Neuron (in vitro differentiated cells): ENCODE measurements around the gene DGCR8.

Experiments
- H2AFZ ChIP-seq: one replicate; pipeline ENCODE4 v1.6.1; 2013; ENCODE audit warnings: low read depth, mild to moderate bottlenecking, inconsistent platforms, low read length, moderate library complexity
- H3K27me3 ChIP-seq: one replicate; pipeline ENCODE4 v1.6.1; 2013; ENCODE audit warnings: low read length; ENCODE audit not compliant: insufficient read depth
- H3K36me3 ChIP-seq: one replicate; pipeline ENCODE4 v1.6.1; 2013; ENCODE audit warnings: low read length; ENCODE audit not compliant: insufficient read depth
- H3K4me1 ChIP-seq: one replicate; pipeline ENCODE4 v1.6.1; 2013; ENCODE audit warnings: low read length; ENCODE audit not compliant: insufficient read depth
- H3K4me3 ChIP-seq: 2 replicates; pipeline ENCODE4 v1.5.1; 2013; ENCODE audit warnings: mild to moderate bottlenecking, low read length, moderate library complexity
- H3K9me3 ChIP-seq: one replicate; pipeline ENCODE4 v1.6.1; 2013; ENCODE audit warnings: low read length

The DGCR8 gene

DNA sequence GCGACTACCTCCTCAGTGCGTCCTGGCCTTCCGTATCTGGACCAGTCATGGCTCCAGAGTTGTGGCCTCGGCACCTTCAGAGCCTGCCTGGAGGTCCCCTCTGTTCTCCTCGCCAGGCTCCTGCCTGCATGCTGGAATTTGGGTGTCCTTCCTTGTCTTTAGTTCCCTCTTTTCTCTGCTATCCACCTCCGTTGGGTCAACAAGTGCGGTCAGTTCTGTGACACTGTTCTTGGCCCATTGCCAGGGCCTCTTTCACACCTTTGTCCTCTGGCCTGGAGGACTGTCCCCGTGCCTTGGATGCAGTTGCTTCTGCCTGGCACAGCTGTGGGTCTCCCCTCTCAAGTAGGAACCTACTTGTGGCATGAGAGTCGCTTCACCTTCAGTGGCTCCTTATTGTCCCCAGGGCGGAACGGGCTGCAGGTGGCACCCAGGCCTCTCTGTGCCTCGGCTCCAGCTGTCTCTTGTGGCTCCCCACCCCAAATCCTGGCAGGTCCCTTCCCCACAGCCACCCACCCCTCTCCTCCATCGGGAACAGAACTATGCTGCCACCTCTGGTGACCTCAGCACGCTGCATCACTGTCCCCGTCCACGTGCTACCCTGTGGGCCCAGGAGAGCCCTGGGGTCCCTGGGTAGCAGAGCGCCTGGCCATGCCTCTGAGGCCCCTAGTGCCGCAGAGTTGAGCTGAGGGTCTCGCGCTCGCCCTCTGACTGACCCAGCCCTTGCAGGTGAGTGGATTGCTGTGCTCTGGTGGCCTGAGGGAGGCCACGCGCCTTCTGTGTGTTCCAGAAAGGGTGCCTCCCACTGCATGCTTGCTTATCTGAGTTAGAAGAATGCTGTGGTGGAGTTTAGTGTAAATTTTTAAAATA, 4.7 kb downstream of the DGCR8 start:
- Histone ChIP-seq H3K4me1 (peaks cover 30% of the 10 kb centered on the region), H3K9me3 (no peaks in the 10 kb centered on the region), H3K36me3 (peaks cover 56% of the 10 kb centered on the region), H3K4me3 (no peak overlapping the region), H3K27me3 (no peaks in the 10 kb centered on the region), H2AFZ (no peak overlapping the region)

DNA sequence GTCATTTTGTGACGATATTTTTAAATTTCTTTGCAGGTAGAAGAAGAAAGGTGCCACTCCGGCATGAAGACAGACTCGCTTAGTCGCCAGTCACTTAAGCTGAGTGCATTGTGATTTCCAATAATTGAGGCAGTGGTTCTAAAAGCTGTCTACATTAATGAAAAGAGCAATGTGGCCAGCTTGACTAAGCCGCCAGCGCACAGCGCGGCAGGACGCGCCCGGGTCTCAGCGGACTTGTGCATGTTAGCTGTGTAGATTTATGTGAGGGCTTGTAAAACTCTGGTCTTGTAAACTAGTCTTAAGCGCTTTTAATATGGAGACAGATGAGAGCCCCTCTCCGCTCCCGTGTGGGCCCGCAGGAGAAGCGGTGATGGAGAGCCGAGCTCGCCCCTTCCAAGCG, 5.6 kb downstream of the DGCR8 start:
- Histone ChIP-seq H3K9me3 (no peaks in the 10 kb centered on the region), H3K36me3 (peaks cover 65% of the 10 kb centered on the region), H3K4me1 (peaks cover 30% of the 10 kb centered on the region)

DNA sequence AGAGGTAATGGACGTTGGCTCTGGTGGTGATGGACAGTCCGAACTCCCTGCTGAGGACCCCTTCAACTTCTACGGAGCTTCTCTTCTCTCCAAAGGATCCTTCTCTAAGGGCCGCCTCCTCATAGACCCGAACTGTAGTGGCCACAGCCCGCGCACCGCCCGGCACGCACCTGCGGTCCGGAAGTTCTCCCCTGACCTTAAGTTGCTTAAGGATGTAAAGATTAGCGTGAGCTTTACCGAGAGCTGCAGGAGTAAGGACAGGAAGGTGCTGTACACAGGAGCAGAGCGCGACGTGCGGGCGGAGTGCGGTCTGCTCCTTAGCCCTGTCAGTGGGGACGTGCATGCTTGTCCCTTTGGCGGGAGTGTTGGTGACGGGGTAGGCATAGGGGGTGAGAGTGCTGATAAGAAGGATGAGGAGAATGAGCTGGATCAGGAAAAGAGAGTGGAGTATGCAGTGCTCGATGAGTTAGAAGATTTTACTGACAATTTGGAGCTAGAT, 6.1 kb downstream of the DGCR8 start:
- Histone ChIP-seq H3K4me1 (peaks cover 29% of the 10 kb centered on the region), H3K27me3 (no peaks in the 10 kb centered on the region), H2AFZ (no peak overlapping the region), H3K9me3 (no peaks in the 10 kb centered on the region), H3K36me3 (peaks cover 70% of the 10 kb centered on the region), H3K4me3 (no peak overlapping the region)

More for the DNA sequence above, 5.6 kb downstream of the DGCR8 start:
- no peak overlapping the region for H3K4me3 ChIP-seq
- H2AFZ ChIP-seq = no peak overlapping the region
- H3K27me3 ChIP-seq = no peaks in the 10 kb centered on the region

DNA sequence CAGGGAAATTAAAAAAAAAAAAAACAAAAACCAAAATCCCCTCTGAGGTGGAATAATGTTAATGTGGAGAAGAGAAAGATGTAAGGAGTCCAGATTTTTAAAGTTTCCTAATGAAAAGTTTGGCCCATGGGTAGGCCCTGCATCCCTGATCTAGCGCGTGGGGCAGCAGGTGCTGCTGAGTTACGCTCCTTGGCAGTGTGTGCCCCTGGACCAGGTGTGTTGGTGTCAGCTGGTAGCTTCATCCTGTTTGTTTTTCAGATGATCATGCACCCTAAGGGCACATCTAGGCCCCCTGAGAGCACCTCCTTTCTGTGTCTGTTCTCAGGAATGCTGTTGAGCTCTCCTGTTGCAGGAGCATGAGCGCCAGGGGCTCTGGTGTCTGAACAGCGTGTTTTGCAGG, 6.7 kb downstream of the DGCR8 start:
- no peaks in the 10 kb centered on the region for H3K27me3 ChIP-seq
- H3K4me1 ChIP-seq = peaks cover 23% of the 10 kb centered on the region
- H3K36me3 ChIP-seq = peaks cover 76% of the 10 kb centered on the region
- H3K4me3 ChIP-seq = no peak overlapping the region
- no peak overlapping the region for H2AFZ ChIP-seq
- no peaks in the 10 kb centered on the region for H3K9me3 ChIP-seq

DNA sequence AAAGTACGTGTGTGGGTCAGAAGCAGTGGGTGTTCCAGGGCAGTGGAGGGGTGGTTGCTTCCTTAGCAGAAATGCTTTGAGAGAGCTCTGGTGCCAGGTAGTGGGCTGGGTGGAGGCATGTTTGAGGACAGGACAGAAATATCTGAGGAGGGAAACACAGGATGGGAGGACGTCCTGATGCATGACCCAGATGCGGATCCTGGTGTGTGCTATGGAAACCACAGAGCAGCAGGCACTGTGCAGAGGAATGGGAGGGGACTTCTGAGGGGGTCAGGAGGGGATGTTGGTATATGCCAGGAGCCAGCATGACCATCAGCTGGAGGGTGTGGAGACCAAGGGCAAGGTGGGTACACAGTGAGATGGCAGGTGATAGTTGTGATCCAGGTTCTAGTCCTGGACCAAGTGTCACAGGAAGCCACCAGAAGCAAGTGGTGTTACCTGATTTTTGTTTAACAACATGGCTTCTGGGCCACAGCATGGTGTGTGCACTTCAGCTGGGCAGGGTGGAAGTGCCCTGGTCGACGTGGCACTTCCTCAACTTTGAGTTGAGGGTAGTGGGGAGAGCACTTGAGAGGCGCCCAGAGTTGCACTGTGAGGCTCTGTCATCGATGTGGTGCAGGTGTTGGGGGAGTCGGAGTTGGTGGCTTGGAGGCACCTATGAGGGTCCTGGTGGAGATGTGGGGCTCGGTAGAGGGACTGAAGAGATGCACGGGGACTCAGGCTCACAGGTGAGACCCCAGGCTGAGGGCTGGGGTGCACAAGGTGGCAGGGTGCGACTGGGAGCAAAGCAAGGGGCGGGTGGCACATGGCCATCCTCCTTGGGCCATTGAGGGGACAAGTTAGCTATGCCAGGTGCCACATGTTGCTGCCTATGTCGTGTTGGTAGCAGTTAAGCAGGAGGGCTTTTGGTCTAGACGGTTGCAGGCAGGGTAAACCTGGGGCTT, 7.5 kb downstream of the DGCR8 start:
- Histone ChIP-seq H3K4me1 (peaks cover 20% of the 10 kb centered on the region), H3K4me3 (no peak overlapping the region), H3K9me3 (no peaks in the 10 kb centered on the region), H3K36me3 (peaks cover 83% of the 10 kb centered on the region), H3K27me3 (no peaks in the 10 kb centered on the region), H2AFZ (no peak overlapping the region)

DNA sequence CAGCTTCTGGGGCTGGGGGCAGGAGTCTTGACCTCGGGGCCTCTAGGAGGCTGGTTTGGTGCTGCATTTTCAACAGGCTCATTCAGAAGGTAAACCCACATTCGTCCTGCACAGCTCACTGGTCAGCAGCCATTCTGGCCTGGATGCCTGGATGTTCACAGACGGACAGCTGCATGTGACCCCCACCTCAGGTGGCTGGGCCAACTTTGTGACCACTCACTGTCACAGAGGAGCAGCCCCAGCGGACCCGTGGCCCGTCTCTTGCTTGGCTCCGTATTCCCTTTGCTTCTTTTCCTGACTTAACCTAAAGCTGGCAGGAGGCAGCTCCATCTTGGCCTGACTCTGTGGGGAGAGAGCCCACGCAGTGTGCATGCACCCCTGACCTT, 8.2 kb downstream of the DGCR8 start:
- no peaks in the 10 kb centered on the region for H3K9me3 ChIP-seq
- peaks cover 81% of the 10 kb centered on the region for H3K36me3 ChIP-seq
- no peak overlapping the region for H3K4me3 ChIP-seq
- no peak overlapping the region for H2AFZ ChIP-seq
- no peaks in the 10 kb centered on the region for H3K27me3 ChIP-seq
- peaks cover 13% of the 10 kb centered on the region for H3K4me1 ChIP-seq

DNA sequence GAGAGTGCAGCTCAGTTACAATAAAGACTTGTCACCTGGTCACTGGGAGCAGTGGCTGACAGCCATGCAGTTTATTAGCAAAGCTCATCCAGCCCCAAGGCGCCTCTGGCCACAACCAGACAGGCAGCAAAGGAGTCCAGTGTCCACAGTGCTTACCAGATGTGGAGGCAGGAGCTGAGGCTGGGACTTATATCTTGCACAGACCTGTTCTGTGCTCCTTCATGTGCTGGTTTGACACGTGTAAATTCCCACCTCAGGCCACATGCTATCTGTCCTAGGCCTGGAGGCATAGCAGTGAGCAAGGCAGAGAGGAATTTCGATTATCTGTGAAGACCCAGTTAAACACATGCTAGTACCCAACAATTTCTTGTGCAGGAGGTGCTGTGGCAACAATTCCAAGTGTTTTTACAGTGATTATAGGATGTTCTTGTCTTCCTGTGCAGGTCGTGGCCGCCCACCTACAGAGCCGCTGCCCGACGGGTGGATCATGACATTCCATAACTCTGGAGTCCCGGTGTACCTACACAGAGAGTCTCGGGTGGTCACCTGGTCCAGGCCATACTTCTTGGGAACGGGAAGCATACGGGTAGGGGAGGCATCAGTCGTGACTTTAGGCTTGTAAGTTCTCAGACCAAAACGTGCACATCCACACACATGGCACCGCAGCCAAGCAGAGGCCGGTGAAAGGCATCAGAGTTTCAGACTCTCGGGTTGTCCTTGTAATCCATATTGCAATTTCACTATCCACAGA, 9.4 kb downstream of the DGCR8 start:
- Histone ChIP-seq H3K4me3 (no peak overlapping the region), H3K27me3 (no peaks in the 10 kb centered on the region), H2AFZ (no peak overlapping the region), H3K36me3 (peaks cover 89% of the 10 kb centered on the region), H3K4me1 (peaks cover 3% of the 10 kb centered on the region), H3K9me3 (peaks cover 2% of the 10 kb centered on the region)

DNA sequence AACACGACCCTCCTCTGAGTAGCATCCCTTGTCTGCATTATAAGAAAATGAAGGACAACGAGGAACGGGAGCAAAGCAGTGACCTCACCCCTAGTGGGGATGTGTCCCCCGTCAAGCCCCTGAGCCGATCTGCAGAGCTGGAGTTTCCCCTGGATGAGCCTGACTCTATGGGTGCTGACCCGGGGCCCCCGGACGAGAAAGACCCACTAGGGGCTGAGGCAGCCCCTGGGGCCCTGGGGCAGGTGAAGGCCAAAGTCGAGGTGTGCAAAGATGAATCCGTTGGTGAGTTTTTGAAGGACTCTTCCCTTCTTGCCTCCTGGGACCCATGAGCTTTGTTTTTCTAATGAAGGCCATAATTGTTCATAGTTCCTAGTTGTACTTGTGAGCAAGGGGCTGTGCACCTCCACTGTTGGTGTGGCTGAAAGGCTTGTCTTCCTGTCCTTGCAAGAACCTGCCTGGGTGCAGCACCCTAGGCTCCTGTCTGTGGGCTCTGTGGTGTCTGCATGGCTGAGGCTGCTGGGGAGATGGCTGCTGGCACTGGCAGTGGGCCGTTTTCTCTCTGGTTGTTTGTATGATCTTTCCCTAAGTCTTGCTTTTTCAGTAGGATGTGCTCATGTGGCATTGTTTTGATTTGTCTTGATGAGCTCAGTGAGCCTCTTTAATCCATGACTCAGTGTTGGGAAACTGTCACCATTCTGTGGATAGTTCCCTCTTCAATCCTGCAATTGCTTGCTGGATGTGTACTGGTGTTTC, 10.1 kb downstream of the DGCR8 start:
- H3K4me3 ChIP-seq = no peak overlapping the region
- no peak overlapping the region for H2AFZ ChIP-seq
- H3K27me3 ChIP-seq = no peaks in the 10 kb centered on the region
- peaks cover 2% of the 10 kb centered on the region for H3K9me3 ChIP-seq
- peaks cover 96% of the 10 kb centered on the region for H3K36me3 ChIP-seq
- H3K4me1 ChIP-seq = no peaks in the 10 kb centered on the region

DNA sequence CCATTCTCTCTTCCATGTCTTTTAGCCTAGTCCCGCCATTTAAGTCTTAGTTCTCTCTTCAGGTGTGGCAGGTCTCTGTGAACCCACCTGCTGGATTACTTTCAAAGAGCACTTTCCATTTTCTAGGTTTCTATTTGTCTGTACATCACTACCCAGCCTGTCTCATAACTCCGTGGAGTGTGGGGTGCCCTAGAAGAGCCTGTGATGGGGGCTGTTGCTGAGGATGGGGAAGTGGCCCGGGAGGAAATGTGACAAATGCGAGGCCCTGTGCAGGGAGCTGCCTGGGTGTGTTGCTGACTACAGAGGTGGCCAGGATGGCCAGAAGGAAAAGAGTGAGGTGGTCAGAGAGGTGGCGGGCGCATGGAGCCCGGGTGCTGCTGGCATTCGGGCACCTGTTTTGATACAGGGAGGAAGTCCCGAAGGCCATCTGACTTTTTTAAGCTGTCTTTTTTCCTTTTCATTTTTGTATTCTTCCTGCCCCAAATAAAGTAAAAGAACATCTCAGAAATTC, 10.7 kb downstream of the DGCR8 start:
- Histone ChIP-seq H3K9me3 (peaks cover 2% of the 10 kb centered on the region), H3K36me3 (peaks cover 98% of the 10 kb centered on the region), H2AFZ (no peak overlapping the region), H3K4me3 (no peak overlapping the region), H3K4me1 (no peaks in the 10 kb centered on the region), H3K27me3 (no peaks in the 10 kb centered on the region)

DNA sequence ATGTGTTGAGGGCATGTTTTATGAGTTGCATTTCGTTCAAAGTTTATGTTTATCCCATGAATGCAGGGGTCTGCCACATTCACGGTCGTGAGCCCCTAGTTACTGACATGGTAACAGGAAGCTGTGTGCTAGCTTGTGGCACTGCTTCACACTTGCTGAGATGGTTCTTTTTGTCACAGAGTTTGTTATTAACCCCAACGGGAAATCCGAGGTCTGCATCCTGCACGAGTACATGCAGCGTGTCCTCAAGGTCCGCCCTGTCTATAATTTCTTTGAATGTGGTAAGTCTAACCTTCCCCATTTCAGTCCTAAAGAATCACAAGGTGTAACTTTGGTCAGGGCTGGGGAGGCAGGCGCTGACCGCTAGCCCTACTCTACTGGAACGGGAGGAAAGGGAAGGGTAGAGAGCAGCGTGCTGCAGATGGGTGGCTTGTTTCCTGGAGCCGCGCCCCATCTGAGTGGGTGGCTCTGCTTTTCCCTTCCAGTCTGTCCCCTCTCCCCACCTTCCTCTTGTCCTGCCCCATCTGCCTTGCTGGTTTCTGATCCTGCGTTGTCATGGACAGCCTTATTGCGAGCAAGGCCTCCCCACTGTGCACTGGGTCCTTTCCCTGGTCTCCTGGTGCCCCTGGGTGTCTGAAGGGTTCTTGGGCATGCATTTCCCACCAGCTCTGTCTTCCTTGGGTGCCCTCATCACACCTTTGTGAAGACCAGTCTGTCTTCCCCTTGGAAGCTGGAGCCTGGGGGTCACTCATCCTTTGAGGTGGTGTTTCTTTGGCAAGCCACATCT, 11.8 kb downstream of the DGCR8 start:
- H3K36me3 ChIP-seq = peaks cover 97% of the 10 kb centered on the region
- H3K27me3 ChIP-seq = no peaks in the 10 kb centered on the region
- no peaks in the 10 kb centered on the region for H3K4me1 ChIP-seq
- H3K9me3 ChIP-seq = peaks cover 2% of the 10 kb centered on the region
- H2AFZ ChIP-seq = no peak overlapping the region
- no peak overlapping the region for H3K4me3 ChIP-seq

DNA sequence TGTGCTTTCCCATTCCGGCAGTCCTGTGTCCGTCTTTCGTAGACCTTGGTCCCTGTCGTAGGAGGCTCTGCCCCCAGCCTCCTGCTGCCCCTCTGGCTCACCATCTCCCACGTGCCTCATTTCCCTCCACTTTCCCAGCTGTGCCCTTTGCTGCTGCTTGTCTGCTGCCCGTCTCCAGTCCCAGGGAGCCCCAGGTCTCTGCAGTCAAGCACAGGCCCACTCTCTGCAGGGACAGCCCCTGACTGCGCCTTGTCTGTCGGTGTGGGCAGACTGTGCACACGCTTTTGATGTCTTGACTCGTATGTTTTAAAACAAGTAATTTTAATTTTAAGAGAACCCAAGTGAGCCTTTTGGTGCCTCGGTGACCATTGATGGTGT, 12.4 kb downstream of the DGCR8 start:
- Histone ChIP-seq H2AFZ (no peak overlapping the region), H3K36me3 (peaks cover 97% of the 10 kb centered on the region), H3K27me3 (no peaks in the 10 kb centered on the region), H3K4me3 (no peak overlapping the region), H3K9me3 (peaks cover 2% of the 10 kb centered on the region), H3K4me1 (no peaks in the 10 kb centered on the region)
